HepG2 (cell line): ENCODE measurements around the gene PHF3. TPM values are rescaled to one million over a fixed set of nuclear protein-coding genes. Genes with fewer than 3 reads are reported as not detected.
A peak's percentile ranks its signal among the peaks of the same experiment; 100 is the strongest.

Experiments
- CCDC6 ChIP-seq: sonication (generic); formaldehyde crosslinking; IDR thresholded peaks from 2 replicates; pipeline ENCODE4 v1.8.1; 2022; ENCODE audit warnings: mild to moderate bottlenecking, missing genetic modification reagents, moderate library complexity
- FIP1L1 ChIP-seq: fragments of 200-400 bp; formaldehyde crosslinking; IDR thresholded peaks from 2 replicates; pipeline ENCODE4 v1.6.1; 2018; ENCODE audit warnings: low read depth, mild to moderate bottlenecking, low read length, moderate library complexity, borderline replicate concordance; ENCODE audit not compliant: insufficient read depth
- GFI1 ChIP-seq: sonication (generic); formaldehyde crosslinking; IDR thresholded peaks from 2 replicates; pipeline ENCODE4 v1.5.0; 2020; ENCODE audit warnings: missing genetic modification reagents, mild to moderate bottlenecking, borderline replicate concordance
- MXD1 ChIP-seq: sonication (generic); formaldehyde crosslinking; IDR thresholded peaks from 2 replicates; pipeline ENCODE4 v1.4.0; 2020; ENCODE audit warnings: mild to moderate bottlenecking, missing genetic modification reagents
- NFE2 ChIP-seq: sonication (generic); formaldehyde crosslinking; IDR thresholded peaks from 2 replicates; pipeline ENCODE4 v1.4.0; 2020; ENCODE audit warnings: missing genetic modification reagents
- NFE2L1 ChIP-seq: sonication (generic); formaldehyde crosslinking; IDR thresholded peaks from 2 replicates; pipeline ENCODE4 v1.4.0; 2020; ENCODE audit warnings: missing genetic modification reagents, mild to moderate bottlenecking, borderline replicate concordance
- NFYC ChIP-seq: IDR thresholded peaks from 2 replicates; pipeline ENCODE4 v1.6.1; 2016; ENCODE audit warnings: missing genetic modification reagents, missing compliant biosample characterization
- ZBTB2 ChIP-seq: sonication (generic); formaldehyde crosslinking; IDR thresholded peaks from 2 replicates; pipeline ENCODE4 v1.8.0; 2022; ENCODE audit warnings: low read depth, missing genetic modification reagents
- ZMAT3 ChIP-seq: sonication (generic); formaldehyde crosslinking; conservative IDR thresholded peaks from 2 replicates; pipeline ENCODE4 v1.7.0; 2021; ENCODE audit warnings: missing genetic modification reagents
- ZNF225 ChIP-seq: sonication (generic); formaldehyde crosslinking; IDR thresholded peaks from 2 replicates; pipeline ENCODE4 v1.4.0; 2020; ENCODE audit warnings: mild to moderate bottlenecking, missing genetic modification reagents
- ZNF501 ChIP-seq: sonication (generic); formaldehyde crosslinking; IDR thresholded peaks from 2 replicates; pipeline ENCODE4 v1.5.1; 2020; ENCODE audit warnings: mild to moderate bottlenecking, moderate library complexity, missing genetic modification reagents
- ZNF503 ChIP-seq: sonication (generic); formaldehyde crosslinking; IDR thresholded peaks from 2 replicates; pipeline ENCODE4 v1.4.0; 2020; ENCODE audit warnings: missing genetic modification reagents
- ZNF7 ChIP-seq: IDR thresholded peaks from 2 replicates; pipeline ENCODE4 v1.6.1; 2016; ENCODE audit warnings: missing biosample characterization, missing genetic modification reagents
- ZNF746 ChIP-seq: sonication (generic); formaldehyde crosslinking; IDR thresholded peaks from 2 replicates; pipeline ENCODE4 v1.8.0; 2022; ENCODE audit warnings: mild to moderate bottlenecking, missing genetic modification reagents
- polyA plus RNA-seq, 8 experiments: library from polyadenylated mRNA; depleted of rRNA in 3 of 8; stranded (reverse) in 7 of 8; unstranded in 1 of 8; fragments of >200 nt; fragmentation: Illumina TruSeq in 4 of 8; extraction: Trizol in 4 of 8; gene quantifications; 2 replicates each; pipeline versions ENCODE4 v1.2.1 to v1.2.3, GENCODE V29; 2011 to 2016; ENCODE audit warnings: low read depth in 4 of 8, missing spikeins in 1 of 8, mixed read lengths in 1 of 8; ENCODE audit not compliant: insufficient read depth in 1 of 8
- total RNA-seq, 5 experiments: library from RNA; depleted of rRNA; stranded (reverse); fragments of >200 nt; fragmentation: Illumina TruSeq; extraction: Trizol; gene quantifications; 2 replicates each; pipeline ENCODE4 v1.2.3, GENCODE V29; 2016; ENCODE audit warnings: low read depth in 1 of 5
- TF ChIP-seq, protein P1 (sequence below): sonication (generic); formaldehyde crosslinking; IDR thresholded peaks from 2 replicates; pipeline ENCODE4 v1.5.0; 2020; ENCODE audit warnings: missing genetic modification reagents
- TF ChIP-seq, protein P2 (sequence below), 2 experiments: sonication (generic) in 1 of 2; formaldehyde crosslinking in 1 of 2; IDR thresholded peaks; 2 replicates each; pipeline versions ENCODE4 v1.4.0 to v1.6.1; 2016 to 2020; ENCODE audit warnings: borderline replicate concordance in 1 of 2, low read depth in 1 of 2, mild to moderate bottlenecking in 1 of 2, missing genetic modification reagents in 1 of 2

The PHF3 gene
- total and polyA plus RNA-seq, 2 of the 13 experiments (the other 11 are each of a cell fraction or from before 2014, with no cell fraction given): 19.8 to 70.4 TPM

- TF ChIP-seq, protein P1, sequence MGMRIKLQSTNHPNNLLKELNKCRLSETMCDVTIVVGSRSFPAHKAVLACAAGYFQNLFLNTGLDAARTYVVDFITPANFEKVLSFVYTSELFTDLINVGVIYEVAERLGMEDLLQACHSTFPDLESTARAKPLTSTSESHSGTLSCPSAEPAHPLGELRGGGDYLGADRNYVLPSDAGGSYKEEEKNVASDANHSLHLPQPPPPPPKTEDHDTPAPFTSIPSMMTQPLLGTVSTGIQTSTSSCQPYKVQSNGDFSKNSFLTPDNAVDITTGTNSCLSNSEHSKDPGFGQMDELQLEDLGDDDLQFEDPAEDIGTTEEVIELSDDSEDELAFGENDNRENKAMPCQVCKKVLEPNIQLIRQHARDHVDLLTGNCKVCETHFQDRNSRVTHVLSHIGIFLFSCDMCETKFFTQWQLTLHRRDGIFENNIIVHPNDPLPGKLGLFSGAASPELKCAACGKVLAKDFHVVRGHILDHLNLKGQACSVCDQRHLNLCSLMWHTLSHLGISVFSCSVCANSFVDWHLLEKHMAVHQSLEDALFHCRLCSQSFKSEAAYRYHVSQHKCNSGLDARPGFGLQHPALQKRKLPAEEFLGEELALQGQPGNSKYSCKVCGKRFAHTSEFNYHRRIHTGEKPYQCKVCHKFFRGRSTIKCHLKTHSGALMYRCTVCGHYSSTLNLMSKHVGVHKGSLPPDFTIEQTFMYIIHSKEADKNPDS: no peak
- TF ChIP-seq, protein P2, sequence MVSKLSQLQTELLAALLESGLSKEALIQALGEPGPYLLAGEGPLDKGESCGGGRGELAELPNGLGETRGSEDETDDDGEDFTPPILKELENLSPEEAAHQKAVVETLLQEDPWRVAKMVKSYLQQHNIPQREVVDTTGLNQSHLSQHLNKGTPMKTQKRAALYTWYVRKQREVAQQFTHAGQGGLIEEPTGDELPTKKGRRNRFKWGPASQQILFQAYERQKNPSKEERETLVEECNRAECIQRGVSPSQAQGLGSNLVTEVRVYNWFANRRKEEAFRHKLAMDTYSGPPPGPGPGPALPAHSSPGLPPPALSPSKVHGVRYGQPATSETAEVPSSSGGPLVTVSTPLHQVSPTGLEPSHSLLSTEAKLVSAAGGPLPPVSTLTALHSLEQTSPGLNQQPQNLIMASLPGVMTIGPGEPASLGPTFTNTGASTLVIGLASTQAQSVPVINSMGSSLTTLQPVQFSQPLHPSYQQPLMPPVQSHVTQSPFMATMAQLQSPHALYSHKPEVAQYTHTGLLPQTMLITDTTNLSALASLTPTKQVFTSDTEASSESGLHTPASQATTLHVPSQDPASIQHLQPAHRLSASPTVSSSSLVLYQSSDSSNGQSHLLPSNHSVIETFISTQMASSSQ (IDR thresholded peaks at IDR 0.05; ENCODE audit: low read depth): no peak
- TF ChIP-seq, protein P2 (CRISPR knock-in tag; IDR thresholded peaks at IDR 0.05; ENCODE audit: borderline replicate concordance): no peak
- TF ChIP-seq ZNF7 (CRISPR knock-in tag) (no peak), FIP1L1 (no peak), CCDC6 (no peak), ZNF501 (CRISPR knock-in tag) (peak; percentile 87), ZMAT3 (CRISPR knock-in tag) (no peak), NFE2 (CRISPR knock-in tag) (no peak), NFYC (CRISPR knock-in tag) (no peak), ZNF225 (no peak), GFI1 (no peak; the same call in 1 of the 2 replicates), ZNF503 (CRISPR knock-in tag) (no peak), MXD1 (no peak), NFE2L1 (no peak), ZBTB2 (0 out of 2 replicates have a peak, but pooled peaks have one; percentile 35), ZNF746 (CRISPR knock-in tag) (no peak)
Measured at GRCh38 chr6:63598049-63599036, 37.3 kb upstream of the PHF3 start (continued).
